ENCODE data around the gene GNPTAB. TPM values are rescaled to one million over a fixed set of nuclear protein-coding genes. Genes with fewer than 3 reads are reported as not detected.
A peak's percentile ranks its signal among the peaks of the same experiment; 100 is the strongest.

GNPTAB gene
- total and polyA plus RNA-seq, 11 donors, result 18.0 to 61.2 (median 44.9) TPM

DNA sequence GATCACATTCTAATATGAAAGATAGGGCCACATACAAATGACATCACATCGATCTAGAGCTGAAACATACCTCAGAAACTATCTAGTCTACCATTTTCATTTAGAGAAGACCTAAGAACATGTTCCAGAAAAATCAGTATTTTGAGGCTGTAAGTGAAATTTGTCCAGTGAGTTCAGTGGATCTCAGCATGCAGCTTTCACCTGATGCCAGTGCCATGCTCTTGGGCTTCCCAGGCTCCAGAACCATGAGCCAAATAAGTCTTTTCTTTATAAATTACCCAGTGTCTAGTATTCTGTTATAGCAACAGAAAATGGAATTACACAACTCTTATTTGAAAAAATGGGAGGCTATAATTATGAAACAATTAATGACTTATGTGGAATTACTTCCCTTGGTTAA is 124.4 kb downstream of the GNPTAB start:
- TF ChIP-seq, protein P1, sequence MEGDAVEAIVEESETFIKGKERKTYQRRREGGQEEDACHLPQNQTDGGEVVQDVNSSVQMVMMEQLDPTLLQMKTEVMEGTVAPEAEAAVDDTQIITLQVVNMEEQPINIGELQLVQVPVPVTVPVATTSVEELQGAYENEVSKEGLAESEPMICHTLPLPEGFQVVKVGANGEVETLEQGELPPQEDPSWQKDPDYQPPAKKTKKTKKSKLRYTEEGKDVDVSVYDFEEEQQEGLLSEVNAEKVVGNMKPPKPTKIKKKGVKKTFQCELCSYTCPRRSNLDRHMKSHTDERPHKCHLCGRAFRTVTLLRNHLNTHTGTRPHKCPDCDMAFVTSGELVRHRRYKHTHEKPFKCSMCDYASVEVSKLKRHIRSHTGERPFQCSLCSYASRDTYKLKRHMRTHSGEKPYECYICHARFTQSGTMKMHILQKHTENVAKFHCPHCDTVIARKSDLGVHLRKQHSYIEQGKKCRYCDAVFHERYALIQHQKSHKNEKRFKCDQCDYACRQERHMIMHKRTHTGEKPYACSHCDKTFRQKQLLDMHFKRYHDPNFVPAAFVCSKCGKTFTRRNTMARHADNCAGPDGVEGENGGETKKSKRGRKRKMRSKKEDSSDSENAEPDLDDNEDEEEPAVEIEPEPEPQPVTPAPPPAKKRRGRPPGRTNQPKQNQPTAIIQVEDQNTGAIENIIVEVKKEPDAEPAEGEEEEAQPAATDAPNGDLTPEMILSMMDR (IDR thresholded peaks at IDR 0.05), result no peak
- TF ChIP-seq POLR2A (IDR thresholded peaks at IDR 0.05), result no peak
- ATAC-seq (no peak), DNase-seq (no peak)
- WGBS, 4 donors, result 94 to 98% (median 96%) methylated on average over 1 of the region's 1 CpG
- H3K27me3 ChIP-seq, result no peaks in the 10 kb centered on the region
- H3K9me3 ChIP-seq, result no peaks in the 10 kb centered on the region
- no peak overlapping the region for H3K27ac ChIP-seq
- peaks cover 0 to 41% (median 18%) of the 10 kb centered on the region in 12 donors for H3K4me1 ChIP-seq
- intact Hi-C loops (cut with DNase I), result no loop called here
- no peaks in the 10 kb centered on the region for H3K36me3 ChIP-seq
- no peak overlapping the region for H3K4me3 ChIP-seq

DNA sequence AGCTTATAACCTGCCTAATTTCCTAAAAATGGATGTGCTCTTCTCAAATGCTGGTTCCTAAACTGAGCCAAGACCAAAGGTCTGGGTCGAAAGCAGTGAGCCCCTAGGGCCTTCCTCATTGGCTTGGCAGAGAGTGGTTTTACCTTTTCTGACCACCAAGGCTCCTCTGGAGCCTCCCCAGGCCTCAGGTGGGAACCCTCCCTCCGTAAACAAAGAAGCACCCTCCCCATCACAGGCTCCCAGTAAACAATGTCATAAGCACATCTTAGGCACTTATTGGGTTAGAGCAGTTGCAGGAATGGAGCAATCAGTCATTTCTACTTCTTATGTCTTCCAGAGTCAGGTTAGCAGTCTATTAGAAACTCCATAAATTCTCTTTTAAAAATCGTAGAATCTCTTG is 127.3 kb downstream of the GNPTAB start:
- Histone ChIP-seq H3K36me3 (no peaks in the 10 kb centered on the region), H3K27me3 (no peaks in the 10 kb centered on the region), H3K9me3 (no peaks in the 10 kb centered on the region), H3K4me1 (peaks cover 0 to 62% (median 33%) of the 10 kb centered on the region in 12 donors), H3K4me3 (no peak overlapping the region), H3K27ac (no peak overlapping the region)
- no peak for TF ChIP-seq POLR2A (IDR thresholded peaks at IDR 0.05)
- TF ChIP-seq, protein P1 (IDR thresholded peaks at IDR 0.05), result no peak
- WGBS, 4 donors, result 74 to 88% (median 82%) methylated on average over 3 of the region's 3 CpGs
- DNase-seq (no peak), ATAC-seq (no peak)
- intact Hi-C loops (cut with DNase I), result no loop called here

DNA sequence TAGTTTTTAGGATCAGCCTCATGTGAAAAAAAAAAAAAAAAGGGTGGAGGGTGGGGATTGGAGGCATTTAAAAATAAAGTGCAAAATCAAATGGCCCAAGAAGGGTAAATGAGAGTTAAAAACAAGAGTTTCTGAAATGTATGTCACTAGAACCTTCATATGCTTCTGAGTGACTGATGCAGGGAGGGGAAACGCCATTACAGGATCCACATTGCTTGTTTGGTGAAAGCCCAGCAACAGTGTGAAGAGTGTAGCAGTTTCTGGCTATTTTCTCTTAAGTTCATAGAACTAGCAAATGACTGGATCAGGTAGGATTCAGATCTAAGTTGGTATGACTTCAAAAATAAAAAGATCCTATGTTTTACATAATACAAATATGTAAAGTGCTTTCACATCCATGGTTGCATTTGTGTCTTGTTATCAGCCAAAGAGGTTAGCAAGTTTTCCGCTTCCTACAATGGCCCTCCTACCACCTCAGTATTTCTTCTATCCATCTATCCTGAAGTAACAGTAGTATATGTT is 130.4 kb downstream of the GNPTAB start:
- H3K36me3 ChIP-seq, result no peaks in the 10 kb centered on the region
- H3K27me3 ChIP-seq, result no peaks in the 10 kb centered on the region
- 67 to 79% (median 69%) methylated on average over 2 of the region's 2 CpGs for WGBS, 4 donors
- intact Hi-C loops (cut with DNase I), result no loop called here
- TF ChIP-seq, protein P1 (IDR thresholded peaks at IDR 0.05), result no peak
- TF ChIP-seq POLR2A (IDR thresholded peaks at IDR 0.05), result no peak
- no peak for ATAC-seq
- H3K9me3 ChIP-seq, result no peaks in the 10 kb centered on the region
- H3K4me3 ChIP-seq, result peak overlapping the region in 5 of 12 donors; percentile 70 to 96 (median 87)
- no peak for DNase-seq
- H3K4me1 ChIP-seq, result peaks cover 0 to 56% (median 28%) of the 10 kb centered on the region in 12 donors
- peak overlapping the region in 8 of 12 donors; percentile 10 to 98 (median 91) for H3K27ac ChIP-seq

DNA sequence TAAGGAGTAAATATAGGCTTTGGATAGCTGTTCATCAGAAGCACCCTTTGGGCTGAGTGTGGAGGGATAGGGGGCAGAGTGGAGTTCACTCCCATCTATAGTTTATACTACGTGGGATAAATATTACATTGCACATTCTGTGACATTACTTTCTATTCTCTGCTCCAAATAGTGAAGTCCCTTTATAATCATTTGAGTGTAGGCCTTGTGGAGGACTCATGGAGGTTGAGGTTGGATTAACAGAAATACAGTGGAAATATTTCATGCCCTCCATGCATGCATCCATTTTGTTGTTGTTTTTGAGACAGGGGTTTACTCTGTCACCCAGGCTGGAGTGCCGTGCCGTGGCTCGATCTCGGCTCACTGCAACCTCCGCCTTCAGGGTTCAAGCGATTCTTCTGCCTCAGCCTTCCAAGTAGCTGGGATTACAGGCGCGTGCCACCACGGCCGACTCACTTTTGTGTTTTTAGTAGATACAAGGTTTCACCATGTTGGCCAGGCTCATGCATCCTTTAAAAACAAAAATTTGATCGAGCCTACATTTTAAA is 131.9 kb downstream of the GNPTAB start:
- no peaks in the 10 kb centered on the region for H3K36me3 ChIP-seq
- ATAC-seq, result peak in 1 of 4 donors; percentile 17
- TF ChIP-seq, protein P1 (IDR thresholded peaks at IDR 0.05), result peak in 4 of 12 donors; percentile 21 to 36 (median 30)
- no peak for TF ChIP-seq POLR2A (IDR thresholded peaks at IDR 0.05)
- H3K4me3 ChIP-seq, result peak overlapping the region; percentile 70 to 96 (median 90)
- peak overlapping the region; percentile 86 to 98 (median 94) for H3K27ac ChIP-seq
- intact Hi-C loops (cut with DNase I), result loop anchor here in 2 of 10 donors (5.0 to 10.0 kb wide), 3 partner anchors 128 to 204 kb away; partner anchors contain the start of gene GNPTAB (in 1 of the 2)
- peaks cover 0 to 6% (median 0%) of the 10 kb centered on the region in 12 donors for H3K9me3 ChIP-seq
- WGBS, 4 donors, result 52 to 70% (median 64%) methylated on average over 12 of the region's 12 CpGs
- peaks cover 0 to 56% (median 28%) of the 10 kb centered on the region in 12 donors for H3K4me1 ChIP-seq
- DNase-seq, result peak in 1 of 5 donors; percentile 28
- no peaks in the 10 kb centered on the region for H3K27me3 ChIP-seq
